GM12878 (cell line): ENCODE measurements around the gene ASF1B.

Source experiments
- KLF5 ChIP-seq: fragments of 450-650 bp; IDR thresholded peaks from 2 replicates; pipeline ENCODE4 v1.6.1; 2014; ENCODE audit warnings: mild to moderate bottlenecking; ENCODE audit not compliant: partially characterized antibody
- POLR2AphosphoS5 ChIP-seq: IDR thresholded peaks from 2 replicates; pipeline ENCODE4 v1.6.1; 2011; ENCODE audit warnings: mild to moderate bottlenecking, low read length, inconsistent platforms
- SP1 ChIP-seq: IDR thresholded peaks from one replicate; pipeline ENCODE4 v1.6.1; 2011; ENCODE audit warnings: low read depth, low read length

- TF ChIP-seq SP1, result no peak
- no peak for TF ChIP-seq POLR2AphosphoS5
- no peak for TF ChIP-seq KLF5
These were observed 30.7 kb upstream of the ASF1B start for GRCh38 chr19:14166999-14167575.
